HG03066 (cell line): ENCODE measurements around the gene SYCE1.

ENCODE experiments used
- ATAC-seq: cut with Tn5 transposase; IDR thresholded peaks from one replicate; pipeline ENCODE4 v1.9.1; 2021; ENCODE audit warnings: low read depth; ENCODE audit not compliant: unreplicated experiment

The SYCE1 gene

GRCh38 chr10:133516057-133516456, 49.3 kb downstream of the SYCE1 start:
- ATAC-seq: no peak

DNA sequence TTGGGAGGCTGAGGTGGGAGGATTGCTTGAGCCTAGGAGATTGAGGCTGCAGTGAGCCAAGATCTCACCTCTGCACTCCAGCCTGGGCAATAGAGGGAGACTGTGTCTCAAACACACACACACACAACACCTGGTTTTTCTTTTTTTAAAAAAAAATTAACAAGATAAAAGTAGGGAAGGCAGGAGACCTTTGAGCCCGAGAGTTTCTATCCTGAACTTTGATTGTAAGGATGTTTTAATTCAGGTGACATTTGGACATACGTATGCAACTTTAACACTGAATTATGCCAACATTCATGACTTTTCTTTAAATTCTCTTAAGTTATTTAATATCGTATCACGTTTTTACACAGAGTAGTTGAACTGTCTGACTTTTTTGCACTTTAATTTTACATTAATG, 49.9 kb downstream of the SYCE1 start:
- no peak for ATAC-seq

DNA sequence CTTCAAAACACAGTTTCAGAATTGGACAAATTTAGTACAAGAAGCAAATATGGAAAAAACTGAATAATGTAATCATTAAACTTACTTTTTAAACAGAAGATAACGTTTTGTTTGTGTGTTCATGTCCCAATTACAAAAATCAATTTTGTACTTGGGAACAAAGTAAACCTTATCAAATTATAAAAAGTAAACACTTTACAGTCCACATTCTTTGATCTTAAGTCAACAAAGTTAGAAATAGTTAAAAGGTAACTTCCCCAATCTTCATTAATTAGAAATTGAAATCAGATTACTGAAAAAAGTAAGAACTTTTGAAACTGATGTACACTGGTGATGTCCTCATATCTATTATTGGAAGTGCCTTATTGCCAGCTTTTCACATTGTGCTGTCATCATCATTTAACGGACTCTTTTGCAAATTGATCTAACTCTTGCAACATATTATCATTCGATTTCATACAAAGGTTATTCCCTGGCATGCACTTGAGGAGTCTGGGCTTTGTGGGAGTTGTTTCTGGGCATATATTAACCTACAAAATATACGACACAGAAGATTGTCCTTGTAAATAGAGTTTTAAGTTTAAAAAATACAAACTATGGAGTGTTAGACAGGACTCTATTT, 53.4 kb downstream of the SYCE1 start:
- no peak for ATAC-seq

DNA sequence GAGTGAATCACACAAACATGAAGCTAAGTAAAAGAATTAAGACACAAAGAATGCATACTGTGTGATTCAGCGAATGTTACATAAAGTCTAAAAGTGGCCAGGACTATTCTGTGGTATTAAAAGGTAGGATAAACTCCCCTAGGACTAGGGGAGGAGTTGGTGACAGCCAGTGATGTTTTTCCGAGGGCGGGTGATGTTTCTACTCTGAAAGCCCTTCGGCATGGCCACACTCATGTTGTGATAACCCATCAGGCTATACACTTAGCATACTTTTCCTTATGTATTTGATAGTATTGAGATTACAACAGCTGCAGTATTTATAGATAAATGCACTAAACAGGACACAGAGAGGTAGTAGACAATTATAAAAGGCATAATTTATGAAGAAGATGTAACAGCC, 54.0 kb downstream of the SYCE1 start:
- no peak for ATAC-seq

GRCh38 chr10:133509700-133510099, 55.7 kb downstream of the SYCE1 start:
- no peak for ATAC-seq
